ENCODE results near the gene USP12.

The USP12 gene

DNA sequence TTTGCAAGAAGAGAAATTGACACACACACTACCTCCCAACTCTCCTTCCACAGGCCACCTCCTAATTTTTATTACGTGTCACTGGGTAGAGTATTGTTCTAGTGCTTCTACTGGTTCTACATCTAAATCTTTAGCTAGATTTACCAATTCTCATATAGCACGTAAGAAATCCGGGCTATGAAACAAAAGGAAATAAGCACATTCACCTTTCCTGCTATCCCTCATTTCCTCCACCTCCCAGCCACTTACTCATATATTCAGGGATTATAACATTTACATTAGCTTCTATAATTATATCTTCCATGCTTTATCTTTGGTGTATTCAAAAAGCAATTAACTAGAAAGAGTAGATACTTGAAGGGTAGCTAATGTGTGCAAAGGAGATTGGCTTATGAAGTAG, 39.7 kb downstream of the USP12 start:
- TF ChIP-seq, protein P1, sequence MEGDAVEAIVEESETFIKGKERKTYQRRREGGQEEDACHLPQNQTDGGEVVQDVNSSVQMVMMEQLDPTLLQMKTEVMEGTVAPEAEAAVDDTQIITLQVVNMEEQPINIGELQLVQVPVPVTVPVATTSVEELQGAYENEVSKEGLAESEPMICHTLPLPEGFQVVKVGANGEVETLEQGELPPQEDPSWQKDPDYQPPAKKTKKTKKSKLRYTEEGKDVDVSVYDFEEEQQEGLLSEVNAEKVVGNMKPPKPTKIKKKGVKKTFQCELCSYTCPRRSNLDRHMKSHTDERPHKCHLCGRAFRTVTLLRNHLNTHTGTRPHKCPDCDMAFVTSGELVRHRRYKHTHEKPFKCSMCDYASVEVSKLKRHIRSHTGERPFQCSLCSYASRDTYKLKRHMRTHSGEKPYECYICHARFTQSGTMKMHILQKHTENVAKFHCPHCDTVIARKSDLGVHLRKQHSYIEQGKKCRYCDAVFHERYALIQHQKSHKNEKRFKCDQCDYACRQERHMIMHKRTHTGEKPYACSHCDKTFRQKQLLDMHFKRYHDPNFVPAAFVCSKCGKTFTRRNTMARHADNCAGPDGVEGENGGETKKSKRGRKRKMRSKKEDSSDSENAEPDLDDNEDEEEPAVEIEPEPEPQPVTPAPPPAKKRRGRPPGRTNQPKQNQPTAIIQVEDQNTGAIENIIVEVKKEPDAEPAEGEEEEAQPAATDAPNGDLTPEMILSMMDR (IDR thresholded peaks at IDR 0.05), result no peak
- DNase-seq, result no peak
- no peaks in the 10 kb centered on the region for H3K4me1 Mint-ChIP-seq

GRCh38 chr13:27130979-27131623, 40.5 kb downstream of the USP12 start:
- H3K4me3 Mint-ChIP-seq, result no peak overlapping the region
- no peaks in the 10 kb centered on the region for H3K27me3 Mint-ChIP-seq (ENCODE audit: low read depth, poor library complexity)
- no peak overlapping the region for H3K27ac Mint-ChIP-seq
- H3K36me3 Mint-ChIP-seq (ENCODE audit: low read depth), result peaks cover 64% of the 10 kb centered on the region
- no peak for DNase-seq
- TF ChIP-seq, protein P1 (IDR thresholded peaks at IDR 0.05), result no peak
- no peaks in the 10 kb centered on the region for H3K4me1 Mint-ChIP-seq
- peaks cover 56% of the 10 kb centered on the region for H3K9me3 Mint-ChIP-seq

More for the DNA sequence above, 39.7 kb downstream of the USP12 start:
- Mint-ChIP-seq H3K36me3 (ENCODE audit: low read depth) (peaks cover 56% of the 10 kb centered on the region), H3K9me3 (peaks cover 48% of the 10 kb centered on the region), H3K27ac (no peak overlapping the region), H3K4me3 (no peak overlapping the region), H3K27me3 (ENCODE audit: low read depth, poor library complexity) (no peaks in the 10 kb centered on the region)

GRCh38 chr13:27130223-27130978, 41.2 kb downstream of the USP12 start:
- TF ChIP-seq, protein P1 (IDR thresholded peaks at IDR 0.05), result no peak
- H3K4me1 Mint-ChIP-seq, result no peaks in the 10 kb centered on the region
- H3K27ac Mint-ChIP-seq, result no peak overlapping the region
- no peak overlapping the region for H3K4me3 Mint-ChIP-seq
- H3K36me3 Mint-ChIP-seq (ENCODE audit: low read depth), result peaks cover 71% of the 10 kb centered on the region
- no peaks in the 10 kb centered on the region for H3K27me3 Mint-ChIP-seq (ENCODE audit: low read depth, poor library complexity)
- DNase-seq, result no peak
- peaks cover 63% of the 10 kb centered on the region for H3K9me3 Mint-ChIP-seq

DNA sequence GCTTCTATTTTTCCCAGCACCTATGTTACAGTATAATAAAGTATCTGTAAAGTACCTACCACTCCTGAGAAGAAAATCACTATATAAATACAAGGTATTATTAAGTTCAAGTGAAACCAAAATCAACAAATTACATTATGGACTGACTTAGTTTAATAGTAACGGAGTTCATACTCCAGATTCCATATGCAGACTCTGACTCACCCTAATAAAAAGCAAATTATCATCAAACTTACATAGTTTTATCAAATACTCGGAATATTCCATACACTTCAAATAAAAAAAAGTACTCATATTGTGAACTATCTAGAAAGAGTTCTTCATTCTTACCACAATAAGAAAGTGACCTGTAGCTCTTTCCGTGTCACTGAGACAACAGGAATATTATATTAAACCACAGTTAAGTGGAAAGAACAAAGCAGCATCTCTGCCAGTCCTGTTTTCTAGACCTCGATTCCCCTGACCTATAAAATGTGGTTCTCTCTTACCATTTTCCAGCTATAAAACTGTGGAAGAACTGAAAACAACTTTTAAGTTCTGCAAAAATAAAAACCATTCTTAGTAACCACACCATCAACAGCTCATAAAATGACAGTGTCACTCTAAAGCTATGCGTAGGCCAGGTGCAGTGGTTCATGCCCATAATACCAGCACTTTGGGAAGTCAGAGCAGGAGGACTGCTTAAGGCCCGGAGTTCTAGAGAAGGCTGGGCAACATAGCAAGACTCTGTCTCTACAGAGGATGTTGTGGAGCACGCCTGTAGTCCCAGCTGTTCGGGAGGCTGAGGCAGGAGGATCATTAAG, 42.6 kb downstream of the USP12 start:
- TF ChIP-seq, protein P1 (IDR thresholded peaks at IDR 0.05), result no peak
- H3K9me3 Mint-ChIP-seq, result peaks cover 76% of the 10 kb centered on the region

GRCh38 chr13:27126859-27127258, 44.8 kb downstream of the USP12 start:
- H3K27me3 Mint-ChIP-seq (ENCODE audit: low read depth, poor library complexity), result no peaks in the 10 kb centered on the region
- DNase-seq, result no peak
- H3K4me1 Mint-ChIP-seq, result no peaks in the 10 kb centered on the region
- H3K36me3 Mint-ChIP-seq (ENCODE audit: low read depth), result peaks cover 92% of the 10 kb centered on the region
- H3K27ac Mint-ChIP-seq, result no peak overlapping the region
- TF ChIP-seq, protein P1 (IDR thresholded peaks at IDR 0.05), result no peak
- peaks cover 87% of the 10 kb centered on the region for H3K9me3 Mint-ChIP-seq
- H3K4me3 Mint-ChIP-seq, result no peak overlapping the region

More for the DNA sequence above, 42.6 kb downstream of the USP12 start:
- Mint-ChIP-seq H3K27me3 (ENCODE audit: low read depth, poor library complexity) (no peaks in the 10 kb centered on the region), H3K4me3 (no peak overlapping the region), H3K36me3 (ENCODE audit: low read depth) (peaks cover 85% of the 10 kb centered on the region), H3K4me1 (no peaks in the 10 kb centered on the region), H3K27ac (no peak overlapping the region)
- no peak for DNase-seq

All from nephron progenitor cell (in vitro differentiated cells).